HG03108 (cell line): Measurements from ENCODE around the gene HAO2.
"Not testable (repeated sequence)": the region's sequence is repeated elsewhere in the genome, so short reads cannot be mapped to it uniquely, and the experiment has no call there.

ENCODE experiments used
- ATAC-seq: cut with Tn5 transposase; IDR thresholded peaks from one replicate; pipeline ENCODE4 v1.9.1; 2021; ENCODE audit warnings: moderate library complexity; ENCODE audit not compliant: unreplicated experiment

Gene HAO2

GRCh38 chr1:119368554-119368953 lies at the start of gene HAO2:
Gene HAO2 (plus strand): TSS chr1:119368785. CDS start chr1:119381086, 12,301 bp downstream.
- no peak for ATAC-seq

- ATAC-seq: no peak
Observed at GRCh38 chr1:119320100-119320499, 48.5 kb upstream of the HAO2 start.

GRCh38 chr1:119321666-119322419 lies 46.7 kb upstream of the HAO2 start:
- ATAC-seq: no peak

- ATAC-seq: peak; percentile 92
Observed at GRCh38 chr1:119323216-119323982, 45.2 kb upstream of the HAO2 start.

GRCh38 chr1:119324198-119324597 lies 44.4 kb upstream of the HAO2 start:
- no peak for ATAC-seq

- ATAC-seq: no peak
Observed at GRCh38 chr1:119326251-119326650, 42.3 kb upstream of the HAO2 start.

- ATAC-seq: no peak
Observed at GRCh38 chr1:119327094-119327449, 41.5 kb upstream of the HAO2 start.

- ATAC-seq: no peak
Observed at GRCh38 chr1:119327450-119328155, 41.0 kb upstream of the HAO2 start.

- ATAC-seq: no peak
Observed at GRCh38 chr1:119329541-119330461, 38.8 kb upstream of the HAO2 start.

- ATAC-seq: no peak
Observed at GRCh38 chr1:119330466-119331189, 38.0 kb upstream of the HAO2 start.

- no peak for ATAC-seq
Observed at GRCh38 chr1:119331190-119331515, 37.4 kb upstream of the HAO2 start.

- no peak for ATAC-seq
Observed at GRCh38 chr1:119331915-119332314, 36.7 kb upstream of the HAO2 start.

GRCh38 chr1:119332622-119333021 lies 36.0 kb upstream of the HAO2 start:
- no peak for ATAC-seq

GRCh38 chr1:119333163-119333896 lies 35.3 kb upstream of the HAO2 start:
- no peak for ATAC-seq

- ATAC-seq: not testable (repeated sequence)
Observed at GRCh38 chr1:119333897-119334250, 34.7 kb upstream of the HAO2 start.

GRCh38 chr1:119336848-119337247 lies 31.7 kb upstream of the HAO2 start:
- ATAC-seq: no peak

GRCh38 chr1:119338004-119338403 lies 30.6 kb upstream of the HAO2 start:
- ATAC-seq: no peak

- ATAC-seq: no peak
Observed at GRCh38 chr1:119338757-119339156, 29.8 kb upstream of the HAO2 start.

- no peak for ATAC-seq
Observed at GRCh38 chr1:119340861-119341261, 27.7 kb upstream of the HAO2 start.
